MM.1S (cell line): ENCODE data around the gene LSAMP.

Source experiments
- DNase-seq: peaks from one replicate; pipeline ENCODE4 v3.0.0-alpha.2; 2015
- H2AFZ ChIP-seq: fragments of 300-600 bp; sonication (generic); 2 replicates; pipeline ENCODE4 v1.6.0; 2016; ENCODE audit warnings: antibody characterized with exemption, low read length
- H3F3A ChIP-seq: fragments of 300-600 bp; sonication (generic); 2 replicates; pipeline ENCODE4 v1.6.1; 2016; ENCODE audit warnings: mild to moderate bottlenecking, antibody characterized with exemption, low read length, moderate library complexity, mixed read lengths; ENCODE audit not compliant: insufficient read depth
- H3K27ac ChIP-seq: fragments of 300-600 bp; sonication (generic); 2 replicates; pipeline ENCODE4 v1.5.1; 2016; ENCODE audit warnings: mild to moderate bottlenecking, low read length
- H3K27me3 ChIP-seq: fragments of 300-600 bp; sonication (generic); replicated peaks from 2 replicates; pipeline ENCODE4 v1.6.0; 2016; ENCODE audit warnings: low read length; ENCODE audit not compliant: insufficient read depth
- H3K36me3 ChIP-seq: fragments of 300-600 bp; sonication (generic); replicated peaks from 2 replicates; pipeline ENCODE4 v1.6.1; 2016; ENCODE audit warnings: mild to moderate bottlenecking, low read length, mixed read lengths; ENCODE audit not compliant: insufficient read depth
- H3K4me1 ChIP-seq: fragments of 300-600 bp; sonication (generic); 2 replicates; pipeline ENCODE4 v1.6.1; 2016; ENCODE audit warnings: low read length, mixed read lengths
- H3K4me2 ChIP-seq: fragments of 300-600 bp; sonication (generic); 2 replicates; pipeline ENCODE4 v1.6.0; 2016; ENCODE audit warnings: low read depth, low read length
- H3K4me3 ChIP-seq: fragments of 300-600 bp; sonication (generic); 2 replicates; pipeline ENCODE4 v1.5.1; 2016; ENCODE audit warnings: low read length, mixed read lengths
- H3K79me2 ChIP-seq: fragments of 300-600 bp; sonication (generic); 2 replicates; pipeline ENCODE4 v1.6.1; 2016; ENCODE audit warnings: mixed run types, low read length, mixed read lengths
- H3K9ac ChIP-seq: fragments of 300-600 bp; sonication (generic); 2 replicates; pipeline ENCODE4 v1.6.1; 2016; ENCODE audit warnings: low read length, mixed read lengths
- H3K9me2 ChIP-seq: fragments of 300-600 bp; sonication (generic); replicated peaks from 2 replicates; pipeline ENCODE4 v1.6.1; 2016; ENCODE audit warnings: mild to moderate bottlenecking, low read length, mixed read lengths; ENCODE audit not compliant: insufficient read depth
- H3K9me3 ChIP-seq: fragments of 300-600 bp; sonication (generic); replicated peaks from 2 replicates; pipeline ENCODE4 v1.6.1; 2016; ENCODE audit warnings: mild to moderate bottlenecking, low read length, mixed read lengths; ENCODE audit not compliant: insufficient read depth
- H4K20me1 ChIP-seq: fragments of 300-600 bp; sonication (generic); 2 replicates; pipeline ENCODE4 v1.6.1; 2016; ENCODE audit warnings: mild to moderate bottlenecking, low read length, moderate library complexity, mixed read lengths; ENCODE audit not compliant: insufficient read depth
- EZH2 ChIP-seq: fragments of 300-600 bp; sonication (generic); optimal IDR thresholded peaks from 2 replicates; pipeline ENCODE3; 2017; ENCODE audit warnings: low read depth, mild to moderate bottlenecking, antibody characterized with exemption, low read length, mixed read lengths
- EZH2phosphoT487 ChIP-seq: fragments of 300-600 bp; sonication (generic); IDR thresholded peaks from 2 replicates; pipeline ENCODE4 v1.6.1; 2018; ENCODE audit warnings: antibody characterized with exemption, low read length
- TF ChIP-seq, protein P1 (sequence below): fragments of 300-600 bp; sonication (generic); IDR thresholded peaks from 2 replicates; pipeline ENCODE4 v1.5.1; 2016; ENCODE audit warnings: antibody characterized with exemption, low read length, mixed read lengths

Gene LSAMP

DNA sequence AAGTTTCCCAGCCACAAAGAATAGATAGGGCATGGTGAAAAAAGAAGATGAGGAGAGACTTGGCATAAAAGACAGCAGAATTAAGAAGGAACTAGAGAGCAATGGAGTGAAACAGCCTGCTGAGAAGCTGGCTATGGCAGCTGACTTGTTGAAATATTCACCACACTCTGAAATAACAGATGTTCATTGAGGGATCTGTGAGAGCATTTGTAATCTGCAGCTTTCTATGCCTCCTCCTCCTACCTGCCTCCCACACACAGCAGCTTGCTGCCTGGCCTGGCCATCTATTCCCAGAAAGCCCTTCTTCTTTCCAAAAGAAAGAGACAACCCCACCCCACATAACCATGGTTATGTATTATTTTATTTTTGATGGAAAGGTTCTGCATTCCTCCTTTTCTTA is 518.1 kb downstream of the LSAMP start:
- no peaks in the 10 kb centered on the region for H3F3A ChIP-seq

DNA sequence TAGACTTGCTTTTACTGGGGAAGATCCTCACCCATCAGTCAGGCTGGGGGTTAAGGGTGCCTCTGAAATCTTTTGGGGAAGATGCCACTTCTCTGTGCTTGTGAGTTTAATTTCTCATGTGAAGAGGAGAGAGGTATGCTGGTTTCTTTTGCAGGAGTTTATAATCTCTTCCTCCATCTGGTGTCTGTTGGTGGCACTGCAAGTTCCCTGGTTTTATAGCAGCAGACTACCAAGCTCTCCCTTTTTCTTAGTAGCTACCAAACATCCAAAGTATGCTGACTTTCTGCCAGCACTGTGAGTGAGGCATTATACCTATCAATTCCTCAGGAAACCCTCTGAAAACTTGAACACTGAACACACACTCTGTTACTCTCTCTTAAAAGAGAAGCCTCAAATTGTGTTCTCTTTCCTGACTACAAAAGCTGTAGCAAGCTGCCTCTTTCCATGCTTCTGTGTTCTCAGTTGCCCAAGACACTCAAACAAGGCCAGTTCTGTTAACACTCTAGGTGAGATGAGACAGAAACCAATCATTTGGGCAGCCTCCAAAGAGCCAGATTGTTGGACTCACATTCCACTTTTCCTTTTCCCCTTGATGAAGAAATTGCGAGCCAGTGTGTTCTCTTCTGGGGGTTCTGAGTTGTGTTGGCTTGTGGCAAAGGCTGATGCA is 522.5 kb downstream of the LSAMP start:
- H3K4me1 ChIP-seq, result no peaks in the 10 kb centered on the region
- no peak overlapping the region for H3K4me2 ChIP-seq
- H3K27me3 ChIP-seq, result no peaks in the 10 kb centered on the region
- no peak overlapping the region for H3K9ac ChIP-seq
- DNase-seq, result no peak
- H3K36me3 ChIP-seq, result no peaks in the 10 kb centered on the region
- no peaks in the 10 kb centered on the region for H3K79me2 ChIP-seq
- H4K20me1 ChIP-seq, result no peaks in the 10 kb centered on the region
- TF ChIP-seq, protein P1, sequence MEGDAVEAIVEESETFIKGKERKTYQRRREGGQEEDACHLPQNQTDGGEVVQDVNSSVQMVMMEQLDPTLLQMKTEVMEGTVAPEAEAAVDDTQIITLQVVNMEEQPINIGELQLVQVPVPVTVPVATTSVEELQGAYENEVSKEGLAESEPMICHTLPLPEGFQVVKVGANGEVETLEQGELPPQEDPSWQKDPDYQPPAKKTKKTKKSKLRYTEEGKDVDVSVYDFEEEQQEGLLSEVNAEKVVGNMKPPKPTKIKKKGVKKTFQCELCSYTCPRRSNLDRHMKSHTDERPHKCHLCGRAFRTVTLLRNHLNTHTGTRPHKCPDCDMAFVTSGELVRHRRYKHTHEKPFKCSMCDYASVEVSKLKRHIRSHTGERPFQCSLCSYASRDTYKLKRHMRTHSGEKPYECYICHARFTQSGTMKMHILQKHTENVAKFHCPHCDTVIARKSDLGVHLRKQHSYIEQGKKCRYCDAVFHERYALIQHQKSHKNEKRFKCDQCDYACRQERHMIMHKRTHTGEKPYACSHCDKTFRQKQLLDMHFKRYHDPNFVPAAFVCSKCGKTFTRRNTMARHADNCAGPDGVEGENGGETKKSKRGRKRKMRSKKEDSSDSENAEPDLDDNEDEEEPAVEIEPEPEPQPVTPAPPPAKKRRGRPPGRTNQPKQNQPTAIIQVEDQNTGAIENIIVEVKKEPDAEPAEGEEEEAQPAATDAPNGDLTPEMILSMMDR, result peak; percentile 40
- TF ChIP-seq EZH2phosphoT487, result no peak
- no peak for TF ChIP-seq EZH2
- no peaks in the 10 kb centered on the region for H3K9me2 ChIP-seq
- H3F3A ChIP-seq, result no peaks in the 10 kb centered on the region
- no peak overlapping the region for H2AFZ ChIP-seq
- no peaks in the 10 kb centered on the region for H3K9me3 ChIP-seq
- H3K27ac ChIP-seq, result no peak overlapping the region
- no peak overlapping the region for H3K4me3 ChIP-seq

More for the DNA sequence above, 518.1 kb downstream of the LSAMP start:
- H3K4me2 ChIP-seq, result no peak overlapping the region
- H3K4me1 ChIP-seq, result no peaks in the 10 kb centered on the region
- no peak overlapping the region for H3K27ac ChIP-seq
- no peak overlapping the region for H3K9ac ChIP-seq
- H4K20me1 ChIP-seq, result no peaks in the 10 kb centered on the region
- no peak overlapping the region for H2AFZ ChIP-seq
- H3K36me3 ChIP-seq, result no peaks in the 10 kb centered on the region
- no peak for TF ChIP-seq EZH2
- no peak for TF ChIP-seq EZH2phosphoT487
- TF ChIP-seq, protein P1, result no peak
- H3K4me3 ChIP-seq, result no peak overlapping the region
- no peaks in the 10 kb centered on the region for H3K79me2 ChIP-seq
- H3K9me2 ChIP-seq, result no peaks in the 10 kb centered on the region
- no peak for DNase-seq
- H3K27me3 ChIP-seq, result no peaks in the 10 kb centered on the region
- no peaks in the 10 kb centered on the region for H3K9me3 ChIP-seq

DNA sequence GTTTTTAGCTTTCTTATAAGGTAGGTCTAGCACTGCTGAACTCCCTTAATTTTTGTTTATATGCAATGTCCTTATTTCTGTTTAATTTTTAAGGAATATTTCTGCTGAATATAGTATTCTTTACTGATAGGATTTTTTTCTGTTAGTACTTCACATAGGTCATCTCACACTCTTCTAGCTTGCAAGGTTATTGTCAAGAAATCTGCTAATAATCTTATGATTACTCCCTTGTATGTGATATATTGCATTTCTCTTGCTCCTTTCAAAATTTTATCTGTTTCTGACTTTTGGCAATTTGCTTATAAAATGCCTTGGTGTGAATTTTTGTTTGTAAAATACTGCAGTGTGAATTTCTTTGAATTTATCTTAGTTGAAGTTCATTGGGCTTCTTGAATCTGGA is 523.6 kb downstream of the LSAMP start:
- no peak overlapping the region for H3K4me3 ChIP-seq
- no peaks in the 10 kb centered on the region for H3K27me3 ChIP-seq
- no peaks in the 10 kb centered on the region for H3K79me2 ChIP-seq
- no peaks in the 10 kb centered on the region for H3F3A ChIP-seq
- H3K36me3 ChIP-seq, result no peaks in the 10 kb centered on the region
- no peaks in the 10 kb centered on the region for H3K9me2 ChIP-seq
- no peak overlapping the region for H3K4me2 ChIP-seq
- no peaks in the 10 kb centered on the region for H3K4me1 ChIP-seq
- H3K9ac ChIP-seq, result no peak overlapping the region
- H3K9me3 ChIP-seq, result no peaks in the 10 kb centered on the region
- H2AFZ ChIP-seq, result no peak overlapping the region
- DNase-seq, result no peak
- no peaks in the 10 kb centered on the region for H4K20me1 ChIP-seq
- no peak overlapping the region for H3K27ac ChIP-seq
- no peak for TF ChIP-seq EZH2phosphoT487
- no peak for TF ChIP-seq EZH2
- TF ChIP-seq, protein P1, result no peak
